Testis (tissue), 2 donors: Measurements from ENCODE around the gene SMG6.

ENCODE experiments used
- CTCF ChIP-seq, 3 experiments: fragments of 450-650 bp in 2 of 3; fragments of 200-600 bp in 1 of 3; sonication (generic) in 1 of 3; IDR thresholded peaks; one replicate each; pipeline ENCODE4 v1.5.1; 2016 to 2019; ENCODE audit warnings: antibody characterized with exemption in 3 of 3, mild to moderate bottlenecking in 2 of 3, moderate library complexity in 1 of 3
- POLR2A ChIP-seq: fragments of 450-650 bp; IDR thresholded peaks from one replicate; pipeline ENCODE4 v1.6.1; 2017; ENCODE audit warnings: antibody characterized with exemption, mild to moderate bottlenecking, moderate library complexity

GRCh38 chr17:2110436-2110835, 193.1 kb downstream of the SMG6 start:
- TF ChIP-seq CTCF (IDR thresholded peaks at IDR 0.05) (no peak), POLR2A (no peak)
